GM23248 (cell line): ENCODE data around the gene RPN1. TPM values are rescaled to one million over a fixed set of nuclear protein-coding genes. Genes with fewer than 3 reads are reported as not detected.

Source experiments
- DNase-seq: peaks from one replicate; pipeline ENCODE4 v3.0.0-alpha.2; 2015
- H2AFZ ChIP-seq: fragments of 200-600 bp; sonication (generic); 2 replicates; pipeline ENCODE4 v1.6.1; 2016; ENCODE audit warnings: antibody characterized with exemption
- H3F3A ChIP-seq: fragments of 200-600 bp; sonication (generic); 2 replicates; pipeline ENCODE4 v1.6.1; 2016; ENCODE audit warnings: mild to moderate bottlenecking, antibody characterized with exemption, mixed run types; ENCODE audit not compliant: insufficient read depth
- H3K27ac ChIP-seq: fragments of 200-600 bp; sonication (generic); 2 replicates; pipeline ENCODE4 v1.5.1; 2016; ENCODE audit warnings: mild to moderate bottlenecking
- H3K27me3 ChIP-seq: fragments of 200-600 bp; sonication (generic); replicated peaks from 2 replicates; pipeline ENCODE4 v1.6.1; 2016; ENCODE audit warnings: mild to moderate bottlenecking; ENCODE audit not compliant: insufficient read depth
- H3K36me3 ChIP-seq: fragments of 200-600 bp; sonication (generic); 2 replicates; pipeline ENCODE4 v1.6.1; 2016; ENCODE audit warnings: low read depth, mild to moderate bottlenecking
- H3K4me1 ChIP-seq: fragments of 200-600 bp; sonication (generic); 2 replicates; pipeline ENCODE4 v1.6.1; 2016; ENCODE audit warnings: mild to moderate bottlenecking; ENCODE audit not compliant: insufficient read depth
- H3K4me2 ChIP-seq: fragments of 200-600 bp; sonication (generic); one replicate; pipeline ENCODE4 v1.6.1; 2016; ENCODE audit warnings: mild to moderate bottlenecking; ENCODE audit not compliant: unreplicated experiment
- H3K4me3 ChIP-seq: fragments of 200-600 bp; sonication (generic); 2 replicates; pipeline ENCODE4 v1.5.1; 2016; ENCODE audit warnings: mild to moderate bottlenecking
- H3K79me2 ChIP-seq: fragments of 200-600 bp; sonication (generic); 2 replicates; pipeline ENCODE4 v1.6.1; 2016; ENCODE audit warnings: mild to moderate bottlenecking; ENCODE audit not compliant: insufficient read depth
- H3K9ac ChIP-seq: fragments of 200-600 bp; sonication (generic); 2 replicates; pipeline ENCODE4 v1.6.1; 2016; ENCODE audit warnings: mild to moderate bottlenecking
- H3K9me2 ChIP-seq: fragments of 200-600 bp; sonication (generic); 2 replicates; pipeline ENCODE4 v1.6.1; 2016; ENCODE audit warnings: mixed run types, mild to moderate bottlenecking, moderate library complexity; ENCODE audit not compliant: insufficient read depth
- H3K9me3 ChIP-seq: fragments of 200-600 bp; sonication (generic); one replicate; pipeline ENCODE4 v1.6.1; 2017; ENCODE audit warnings: low read depth
- H4K20me1 ChIP-seq: fragments of 200-600 bp; sonication (generic); 2 replicates; pipeline ENCODE4 v1.6.0; 2016; ENCODE audit not compliant: insufficient read depth
- EZH2 ChIP-seq: fragments of 200-600 bp; sonication (generic); IDR thresholded peaks from 2 replicates; pipeline ENCODE4 v1.6.1; 2018; ENCODE audit warnings: antibody characterized with exemption, mild to moderate bottlenecking; ENCODE audit not compliant: insufficient read depth, poor library complexity, severe bottlenecking
- EZH2phosphoT487 ChIP-seq: fragments of 200-600 bp; sonication (generic); IDR thresholded peaks from 2 replicates; pipeline ENCODE4 v1.6.1; 2018; ENCODE audit warnings: antibody characterized with exemption, moderate library complexity, mild to moderate bottlenecking, low read depth; ENCODE audit not compliant: insufficient read depth
- WGBS, 2 experiments: methylation state at CpG; one replicate each; pipeline ENCODE4 v1.1.6; 2015 to 2017; ENCODE audit warnings: low lambda C conversion rate in 2 of 2, low coverage in 1 of 2; ENCODE audit errors: missing lambda C conversion rate in 2 of 2; 5-methylcytosine and 5-hydroxymethylcytosine counted together
- in situ Hi-C: fragments of 300-500 bp; cut with MboI; formaldehyde crosslinking; loops from 2 replicates; pipeline ENCODE4 v1.15.0; 2020
- polyA plus RNA-seq: library from polyadenylated mRNA; unstranded; fragments of >200 nt; fragmentation: Nextera tagmentation; extraction: Ambion mirVana; gene quantifications from 2 replicates; pipeline ENCODE4 v1.2.1, GENCODE V29; 2016
- total RNA-seq: library from RNA; depleted of rRNA; stranded (reverse); fragments of >200 nt; shearing (Covaris generic); gene quantifications from 2 replicates; pipeline ENCODE4 v1.2.3, GENCODE V29; 2014

RPN1 gene
- total and polyA plus RNA-seq, 2 experiments from 2014 or later, result 330 to 393 TPM

- H3K4me1 ChIP-seq, result no peaks in the 10 kb centered on the region; the same call in 1 of the 2 replicates
- no peaks in the 10 kb centered on the region for H3K9me3 ChIP-seq
Observed at GRCh38 chr3:128585974-128586373, 64.6 kb downstream of the RPN1 start.

GRCh38 chr3:128585189-128585588 lies 65.4 kb downstream of the RPN1 start:
- Histone ChIP-seq H3K4me2 (no peak overlapping the region), H3K9me3 (no peaks in the 10 kb centered on the region), H3F3A (no peaks in the 10 kb centered on the region), H3K4me1 (no peaks in the 10 kb centered on the region; the same call in 1 of the 2 replicates), H3K4me3 (no peak overlapping the region), H3K79me2 (no peaks in the 10 kb centered on the region), H3K9me2 (no peaks in the 10 kb centered on the region), H2AFZ (no peak overlapping the region), H3K36me3 (no peaks in the 10 kb centered on the region), H3K9ac (no peak overlapping the region), H3K27ac (no peak overlapping the region), H3K27me3 (no peaks in the 10 kb centered on the region), H4K20me1 (no peaks in the 10 kb centered on the region)
- no peak for DNase-seq
- TF ChIP-seq EZH2phosphoT487 (no peak), EZH2 (no peak)
- in situ Hi-C loops, result no loop called here
- 78 to 84% methylated on average over 7 of the region's 7 CpGs for WGBS, 2 experiments

More at GRCh38 chr3:128585974-128586373, 64.6 kb downstream of the RPN1 start:
- no peak overlapping the region for H3K4me3 ChIP-seq
- H3K4me2 ChIP-seq, result no peak overlapping the region
- in situ Hi-C loops, result no loop called here
- H2AFZ ChIP-seq, result no peak overlapping the region
- no peak overlapping the region for H3K27ac ChIP-seq
- DNase-seq, result peak; percentile 75
- H3K79me2 ChIP-seq, result no peaks in the 10 kb centered on the region
- no peaks in the 10 kb centered on the region for H3K9me2 ChIP-seq
- H3K27me3 ChIP-seq, result no peaks in the 10 kb centered on the region
- H4K20me1 ChIP-seq, result no peaks in the 10 kb centered on the region
- no peak for TF ChIP-seq EZH2phosphoT487
- no peak for TF ChIP-seq EZH2
- no peak overlapping the region for H3K9ac ChIP-seq
- H3F3A ChIP-seq, result no peaks in the 10 kb centered on the region
- WGBS, 2 experiments, result 65 to 67% methylated on average over 11 of the region's 11 CpGs
- no peaks in the 10 kb centered on the region for H3K36me3 ChIP-seq

DNA sequence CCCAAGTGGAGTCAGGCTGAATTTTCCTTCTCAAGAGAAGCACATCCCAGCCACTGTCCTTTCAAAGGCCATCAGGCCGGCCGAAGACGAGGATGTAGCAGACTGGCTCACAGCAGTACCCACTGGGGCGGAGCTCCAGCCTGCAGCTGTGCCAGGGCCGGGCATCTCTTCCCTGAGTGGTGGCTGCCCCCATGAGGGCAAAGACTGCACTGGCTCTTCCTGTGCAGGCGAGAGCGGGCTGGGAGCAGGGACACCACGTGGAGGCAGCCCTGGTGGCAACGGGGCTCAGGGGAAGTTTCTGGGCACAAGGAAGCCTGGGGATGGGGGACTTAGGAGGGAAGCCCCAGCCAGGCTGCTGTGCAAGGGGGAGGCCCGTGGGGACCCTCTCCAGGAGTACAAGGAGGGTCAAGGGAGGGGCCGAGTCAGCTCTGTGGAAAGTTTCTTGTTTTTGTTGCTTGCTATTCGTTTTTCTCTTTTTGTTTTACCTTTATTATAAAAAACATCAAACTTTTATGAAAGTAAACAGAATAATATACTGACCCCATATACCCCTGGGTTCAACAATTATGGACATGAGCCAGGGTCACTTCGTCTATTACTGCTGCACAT lies 66.1 kb downstream of the RPN1 start:
- Histone ChIP-seq H3K4me2 (peak overlapping the region; percentile 54), H3K79me2 (no peaks in the 10 kb centered on the region), H3K9me3 (no peaks in the 10 kb centered on the region), H3F3A (no peaks in the 10 kb centered on the region), H3K36me3 (no peaks in the 10 kb centered on the region), H4K20me1 (no peaks in the 10 kb centered on the region), H3K27me3 (no peaks in the 10 kb centered on the region), H3K4me3 (no peak overlapping the region), H3K9me2 (no peaks in the 10 kb centered on the region), H3K9ac (0 out of 2 replicates have a peak overlapping the region, but pooled peaks have one; percentile 31), H3K27ac (no peak overlapping the region), H3K4me1 (no peaks in the 10 kb centered on the region; the same call in 1 of the 2 replicates), H2AFZ (peak overlapping the region; percentile 69)
- in situ Hi-C loops, result no loop called here
- peak; percentile 93 for DNase-seq
- TF ChIP-seq EZH2 (no peak), EZH2phosphoT487 (no peak)
- WGBS, 2 experiments, result 15 to 19% methylated on average over 13 of the region's 13 CpGs

- TF ChIP-seq EZH2phosphoT487 (no peak), EZH2 (no peak)
- in situ Hi-C loops, result no loop called here
- Histone ChIP-seq H4K20me1 (no peaks in the 10 kb centered on the region), H3K9ac (no peak overlapping the region), H3K36me3 (no peaks in the 10 kb centered on the region), H3K4me2 (no peak overlapping the region), H3K27me3 (no peaks in the 10 kb centered on the region), H3K9me3 (no peaks in the 10 kb centered on the region), H3K9me2 (no peaks in the 10 kb centered on the region), H3K4me3 (no peak overlapping the region), H3K27ac (no peak overlapping the region), H2AFZ (no peak overlapping the region), H3F3A (no peaks in the 10 kb centered on the region), H3K4me1 (no peaks in the 10 kb centered on the region), H3K79me2 (no peaks in the 10 kb centered on the region)
- no peak for DNase-seq
Observed at GRCh38 chr3:128581566-128581965, 69.1 kb downstream of the RPN1 start.

DNA sequence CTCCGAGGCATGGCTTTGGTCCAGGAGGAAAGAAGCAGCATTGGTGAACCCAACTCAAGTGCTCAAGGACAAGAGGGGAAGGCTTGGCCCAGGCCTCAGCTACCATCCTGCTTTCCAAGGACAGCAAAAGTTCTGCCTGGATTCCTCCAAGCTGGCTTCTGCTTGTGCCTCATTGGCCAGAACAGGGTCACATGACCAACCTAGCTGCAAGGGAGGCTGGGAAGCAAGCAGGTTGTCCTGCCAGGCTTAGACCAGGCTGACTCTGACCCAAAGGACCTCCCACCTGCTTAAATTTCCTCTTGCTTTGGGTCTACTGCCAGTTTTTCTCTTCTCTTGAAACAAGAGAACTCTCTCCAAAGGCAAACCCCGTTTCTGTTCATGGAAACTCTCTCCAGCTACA lies 70.7 kb downstream of the RPN1 start:
- Histone ChIP-seq H3K4me3 (no peak overlapping the region), H3K4me2 (no peak overlapping the region), H3K27ac (no peak overlapping the region), H3K36me3 (no peaks in the 10 kb centered on the region), H3F3A (no peaks in the 10 kb centered on the region), H3K9ac (no peak overlapping the region), H2AFZ (no peak overlapping the region), H3K27me3 (no peaks in the 10 kb centered on the region), H3K9me2 (no peaks in the 10 kb centered on the region), H3K4me1 (no peaks in the 10 kb centered on the region), H3K79me2 (no peaks in the 10 kb centered on the region), H4K20me1 (no peaks in the 10 kb centered on the region), H3K9me3 (no peaks in the 10 kb centered on the region)
- no peak for TF ChIP-seq EZH2phosphoT487
- no peak for TF ChIP-seq EZH2
- no peak for DNase-seq
- in situ Hi-C loops, result no loop called here
- 40 to 42% methylated on average over 2 of the region's 2 CpGs for WGBS, 2 experiments
